A549 (cell line): Measurements from ENCODE around the gene PLCB1.

Experiments
- FOSL2 ChIP-seq, 2 experiments: fragments of 450-650 bp in 1 of 2; fragments of >200 bp in 1 of 2; sonication (Bioruptor Twin) in 1 of 2; formaldehyde crosslinking; IDR thresholded peaks; 2 replicates each; pipeline versions ENCODE4 v1.5.0 to v1.6.1; 2016 to 2020; ENCODE audit warnings: mild to moderate bottlenecking in 1 of 2, moderate library complexity in 1 of 2
- HEYL ChIP-seq: fragments of 250-450 bp; sonication (Bioruptor Pico); IDR thresholded peaks from 2 replicates; pipeline ENCODE4 v1.8.0; 2021; ENCODE audit warnings: mild to moderate bottlenecking, moderate library complexity
- KDM5A ChIP-seq: fragments of 200-600 bp; sonication (generic); IDR thresholded peaks from 2 replicates; pipeline ENCODE4 v1.6.1; 2016; ENCODE audit warnings: antibody characterized with exemption, mild to moderate bottlenecking
- NR3C1 ChIP-seq: fragments of >200 bp; sonication (Bioruptor Twin); formaldehyde crosslinking; IDR thresholded peaks from 3 replicates; pipeline ENCODE4 v1.6.1; 2017
- POLR2A ChIP-seq: IDR thresholded peaks from 2 replicates; pipeline ENCODE4 v1.6.1; 2012; ENCODE audit warnings: mild to moderate bottlenecking, low read length
- RARB ChIP-seq: fragments of 250-450 bp; sonication (Bioruptor Pico); IDR thresholded peaks from 2 replicates; pipeline ENCODE4 v1.8.0; 2021; ENCODE audit warnings: mild to moderate bottlenecking, moderate library complexity
- RFX5 ChIP-seq: fragments of 450-650 bp; IDR thresholded peaks from 2 replicates; pipeline ENCODE4 v1.7.1; 2014; ENCODE audit warnings: antibody characterized with exemption, mild to moderate bottlenecking, moderate library complexity
- SREBF2 ChIP-seq: fragments of 450-650 bp; IDR thresholded peaks from 2 replicates; pipeline ENCODE4 v1.6.1; 2014; ENCODE audit warnings: mild to moderate bottlenecking, moderate library complexity
- ZFP36 ChIP-seq: fragments of 450-650 bp; IDR thresholded peaks from 2 replicates; pipeline ENCODE4 v1.6.1; 2014; ENCODE audit warnings: borderline replicate concordance; ENCODE audit not compliant: partially characterized antibody
- TF ChIP-seq, protein P1 (sequence below): fragments of >200 bp; sonication (Bioruptor Twin); formaldehyde crosslinking; IDR thresholded peaks from 3 replicates; pipeline ENCODE4 v1.5.1; 2016
- TF ChIP-seq, protein P2 (sequence below): fragments of 250-450 bp; sonication (Bioruptor Pico); IDR thresholded peaks from 2 replicates; pipeline ENCODE4 v1.5.0; 2021; ENCODE audit warnings: mild to moderate bottlenecking, moderate library complexity, borderline replicate concordance

DNA sequence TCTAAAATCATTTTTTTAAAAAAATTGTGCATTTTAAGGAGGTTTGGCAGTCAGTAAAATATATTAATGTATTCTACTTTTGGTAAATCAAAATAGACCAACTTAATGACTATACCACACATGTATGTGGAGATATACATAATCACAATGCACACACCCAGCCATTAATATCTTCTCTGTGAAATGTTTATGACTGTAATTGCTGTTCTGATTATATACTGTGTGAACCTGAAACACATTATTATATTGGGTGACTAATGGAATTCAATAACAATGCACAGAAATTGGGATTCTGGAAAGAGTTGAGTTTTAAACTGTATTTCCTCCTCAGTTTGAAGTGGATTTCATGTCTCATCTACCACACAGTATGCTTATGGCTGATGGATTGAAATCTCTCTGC is 233.6 kb downstream of the PLCB1 start:
- TF ChIP-seq, protein P1, sequence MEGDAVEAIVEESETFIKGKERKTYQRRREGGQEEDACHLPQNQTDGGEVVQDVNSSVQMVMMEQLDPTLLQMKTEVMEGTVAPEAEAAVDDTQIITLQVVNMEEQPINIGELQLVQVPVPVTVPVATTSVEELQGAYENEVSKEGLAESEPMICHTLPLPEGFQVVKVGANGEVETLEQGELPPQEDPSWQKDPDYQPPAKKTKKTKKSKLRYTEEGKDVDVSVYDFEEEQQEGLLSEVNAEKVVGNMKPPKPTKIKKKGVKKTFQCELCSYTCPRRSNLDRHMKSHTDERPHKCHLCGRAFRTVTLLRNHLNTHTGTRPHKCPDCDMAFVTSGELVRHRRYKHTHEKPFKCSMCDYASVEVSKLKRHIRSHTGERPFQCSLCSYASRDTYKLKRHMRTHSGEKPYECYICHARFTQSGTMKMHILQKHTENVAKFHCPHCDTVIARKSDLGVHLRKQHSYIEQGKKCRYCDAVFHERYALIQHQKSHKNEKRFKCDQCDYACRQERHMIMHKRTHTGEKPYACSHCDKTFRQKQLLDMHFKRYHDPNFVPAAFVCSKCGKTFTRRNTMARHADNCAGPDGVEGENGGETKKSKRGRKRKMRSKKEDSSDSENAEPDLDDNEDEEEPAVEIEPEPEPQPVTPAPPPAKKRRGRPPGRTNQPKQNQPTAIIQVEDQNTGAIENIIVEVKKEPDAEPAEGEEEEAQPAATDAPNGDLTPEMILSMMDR, result no peak
- TF ChIP-seq, protein P2, sequence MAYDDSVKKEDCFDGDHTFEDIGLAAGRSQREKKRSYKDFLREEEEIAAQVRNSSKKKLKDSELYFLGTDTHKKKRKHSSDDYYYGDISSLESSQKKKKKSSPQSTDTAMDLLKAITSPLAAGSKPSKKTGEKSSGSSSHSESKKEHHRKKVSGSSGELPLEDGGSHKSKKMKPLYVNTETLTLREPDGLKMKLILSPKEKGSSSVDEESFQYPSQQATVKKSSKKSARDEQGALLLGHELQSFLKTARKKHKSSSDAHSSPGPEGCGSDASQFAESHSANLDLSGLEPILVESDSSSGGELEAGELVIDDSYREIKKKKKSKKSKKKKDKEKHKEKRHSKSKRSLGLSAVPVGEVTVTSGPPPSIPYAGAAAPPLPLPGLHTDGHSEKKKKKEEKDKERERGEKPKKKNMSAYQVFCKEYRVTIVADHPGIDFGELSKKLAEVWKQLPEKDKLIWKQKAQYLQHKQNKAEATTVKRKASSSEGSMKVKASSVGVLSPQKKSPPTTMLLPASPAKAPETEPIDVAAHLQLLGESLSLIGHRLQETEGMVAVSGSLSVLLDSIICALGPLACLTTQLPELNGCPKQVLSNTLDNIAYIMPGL (CRISPR knock-in tag), result no peak
- TF ChIP-seq ZFP36 (no peak), RFX5 (no peak), RARB (CRISPR knock-in tag) (no peak), FOSL2 (IDR thresholded peaks at IDR 0.05) (no peak), FOSL2 (CRISPR knock-in tag; IDR thresholded peaks at IDR 0.05) (no peak), SREBF2 (no peak), NR3C1 (no peak), POLR2A (no peak), HEYL (CRISPR knock-in tag) (no peak), KDM5A (no peak)
